Right lobe of liver (tissue), 4 donors: ENCODE results near the gene C1QC.

Experiments used
- CTCF ChIP-seq, 4 donors: fragments of 200-600 bp in 3 of 4; fragments of 450-650 bp in 1 of 4; IDR thresholded peaks; one replicate each; pipeline versions ENCODE4 v1.5.1 to v1.8.0; 2016 to 2022; ENCODE audit warnings: antibody characterized with exemption in 4 of 4, mild to moderate bottlenecking in 2 of 4
- POLR2A ChIP-seq: fragments of 450-650 bp; IDR thresholded peaks from one replicate; pipeline ENCODE4 v1.6.1; 2017; ENCODE audit warnings: antibody characterized with exemption, mild to moderate bottlenecking
- donor health status: DM: no; HTN: no; CAD: no.
- donor health status: DM: no; HTN: no; CAD: no.
- donor health status: DM: no; HTN: yes; CAD: no.

- TF ChIP-seq CTCF (IDR thresholded peaks at IDR 0.05) = no peak
- TF ChIP-seq POLR2A = no peak
These were observed 37.3 kb downstream of the C1QC start for GRCh38 chr1:22680726-22681125.
